Brain microvascular endothelial cell (primary cell): ENCODE measurements around the gene MT1E.

Experiments used
- DNase-seq: peaks from one replicate; pipeline ENCODE4 v3.0.0-alpha.2; 2020
- H3K27ac ChIP-seq: fragments of 250-450 bp; sonication (Bioruptor Pico); 2 replicates; pipeline ENCODE4 v1.5.1; 2020; ENCODE audit warnings: mild to moderate bottlenecking, moderate library complexity
- H3K27me3 ChIP-seq: fragments of 250-450 bp; sonication (Bioruptor Pico); replicated peaks from 2 replicates; pipeline ENCODE4 v1.5.1; 2020; ENCODE audit warnings: mild to moderate bottlenecking
- H3K36me3 ChIP-seq: fragments of 250-450 bp; sonication (Bioruptor Pico); replicated peaks from 2 replicates; pipeline ENCODE4 v1.5.1; 2020; ENCODE audit warnings: mild to moderate bottlenecking
- H3K4me3 ChIP-seq: 2 replicates; pipeline ENCODE4 v1.5.1; 2011; ENCODE audit warnings: low read depth, mild to moderate bottlenecking, control low read depth, low read length, moderate library complexity
- in situ Hi-C: cut with HindIII; loops from 2 replicates; pipeline ENCODE4 v1.10.0; 2017; ENCODE audit warnings: low sequenced_read_pairs, low pct_ligation_motif_present
- TF ChIP-seq, protein P1 (sequence below): IDR thresholded peaks from 2 replicates; pipeline ENCODE4 v1.5.1; 2011; ENCODE audit warnings: low read depth, mild to moderate bottlenecking, moderate library complexity, low read length, control low read depth, inconsistent platforms; ENCODE audit errors: missing control alignments

MT1E gene

DNA sequence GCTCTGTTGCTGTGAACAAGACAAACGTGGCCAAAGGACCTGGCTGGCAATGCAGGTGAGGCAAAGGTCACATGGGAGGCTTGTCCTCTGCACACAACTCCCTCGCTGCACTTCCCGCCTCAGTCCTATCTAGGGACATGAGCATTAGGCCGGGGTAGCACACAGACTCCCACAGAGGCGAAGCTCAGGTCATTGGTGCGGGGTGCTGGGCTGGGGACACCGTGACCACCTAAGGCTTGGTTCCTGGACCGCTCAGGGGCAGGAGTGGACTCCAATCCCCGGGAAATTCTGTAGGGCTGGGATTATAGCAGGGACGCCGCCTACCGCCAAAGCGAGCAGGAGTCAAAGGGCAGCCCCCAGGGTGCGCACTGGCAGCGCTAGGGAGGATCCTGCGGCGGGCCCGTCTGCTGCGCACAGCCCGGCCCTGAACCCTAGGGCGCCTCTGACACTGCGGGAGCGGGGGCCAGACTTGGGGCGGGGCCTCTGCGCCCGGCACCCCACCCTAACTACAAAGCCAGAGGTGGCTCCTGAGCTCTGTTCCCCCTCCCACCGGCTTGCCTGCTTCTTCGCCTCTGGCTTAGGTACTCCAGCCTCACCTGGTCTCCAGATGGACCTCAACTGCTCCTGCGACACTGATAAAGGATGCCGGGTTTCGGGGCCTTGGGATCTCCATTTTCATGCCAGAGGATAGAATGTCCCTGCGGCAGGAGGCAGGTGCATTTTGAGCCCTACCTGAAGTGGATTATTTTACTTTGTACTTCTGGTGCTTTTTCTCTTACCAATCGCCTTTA is 22.3 kb downstream of the MT1E start:
- TF ChIP-seq, protein P1, sequence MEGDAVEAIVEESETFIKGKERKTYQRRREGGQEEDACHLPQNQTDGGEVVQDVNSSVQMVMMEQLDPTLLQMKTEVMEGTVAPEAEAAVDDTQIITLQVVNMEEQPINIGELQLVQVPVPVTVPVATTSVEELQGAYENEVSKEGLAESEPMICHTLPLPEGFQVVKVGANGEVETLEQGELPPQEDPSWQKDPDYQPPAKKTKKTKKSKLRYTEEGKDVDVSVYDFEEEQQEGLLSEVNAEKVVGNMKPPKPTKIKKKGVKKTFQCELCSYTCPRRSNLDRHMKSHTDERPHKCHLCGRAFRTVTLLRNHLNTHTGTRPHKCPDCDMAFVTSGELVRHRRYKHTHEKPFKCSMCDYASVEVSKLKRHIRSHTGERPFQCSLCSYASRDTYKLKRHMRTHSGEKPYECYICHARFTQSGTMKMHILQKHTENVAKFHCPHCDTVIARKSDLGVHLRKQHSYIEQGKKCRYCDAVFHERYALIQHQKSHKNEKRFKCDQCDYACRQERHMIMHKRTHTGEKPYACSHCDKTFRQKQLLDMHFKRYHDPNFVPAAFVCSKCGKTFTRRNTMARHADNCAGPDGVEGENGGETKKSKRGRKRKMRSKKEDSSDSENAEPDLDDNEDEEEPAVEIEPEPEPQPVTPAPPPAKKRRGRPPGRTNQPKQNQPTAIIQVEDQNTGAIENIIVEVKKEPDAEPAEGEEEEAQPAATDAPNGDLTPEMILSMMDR, result no peak

DNA sequence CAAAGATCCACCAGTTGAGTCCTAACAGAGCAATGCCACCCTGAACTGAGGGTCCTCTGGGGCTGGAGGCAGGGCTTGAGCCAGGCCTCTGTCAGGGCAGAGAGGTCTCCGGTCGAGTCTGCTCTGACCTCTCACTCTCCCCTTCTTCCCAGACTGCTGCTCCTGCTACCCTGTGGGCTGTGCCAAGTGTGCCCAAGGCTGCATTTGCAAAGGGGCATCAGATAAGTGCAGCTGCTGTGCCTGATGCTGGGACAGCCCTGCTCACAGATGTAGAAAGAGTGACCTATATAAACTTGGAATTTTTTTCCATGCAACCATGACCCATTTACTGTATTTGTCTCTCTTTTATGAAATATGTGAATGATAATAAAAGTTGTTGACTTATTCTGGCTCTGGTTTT is 23.7 kb downstream of the MT1E start:
- H3K27ac ChIP-seq, result no peak overlapping the region
- no peak for DNase-seq
- TF ChIP-seq, protein P1, result no peak
- H3K4me3 ChIP-seq, result no peak overlapping the region
- in situ Hi-C loops, result no loop called here
- peaks cover 22% of the 10 kb centered on the region for H3K27me3 ChIP-seq
- no peaks in the 10 kb centered on the region for H3K36me3 ChIP-seq

More for the DNA sequence above, 22.3 kb downstream of the MT1E start:
- Histone ChIP-seq H3K27me3 (peaks cover 26% of the 10 kb centered on the region), H3K4me3 (no peak overlapping the region), H3K27ac (no peak overlapping the region), H3K36me3 (no peaks in the 10 kb centered on the region)
- no peak for DNase-seq
- in situ Hi-C loops, result no loop called here

DNA sequence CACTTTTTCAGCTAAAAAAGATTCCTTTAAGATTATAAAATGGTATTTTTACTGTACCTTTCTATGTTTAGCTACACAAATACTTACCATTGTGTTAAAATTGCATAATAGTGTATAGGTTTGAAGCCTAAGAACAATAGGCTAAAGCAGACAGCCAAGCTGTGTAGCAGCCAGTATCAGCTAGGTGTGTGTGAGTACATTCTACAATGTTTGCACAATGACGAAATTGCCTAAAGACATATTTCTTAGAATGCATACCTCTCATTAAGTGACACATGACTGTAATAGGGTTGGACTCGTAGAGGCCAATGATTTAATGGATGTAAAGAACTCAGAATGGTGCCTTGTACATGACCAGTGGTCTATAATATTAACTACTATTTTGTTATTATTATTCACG is 24.2 kb downstream of the MT1E start:
- DNase-seq, result no peak
- Histone ChIP-seq H3K36me3 (no peaks in the 10 kb centered on the region), H3K4me3 (no peak overlapping the region), H3K27ac (no peak overlapping the region), H3K27me3 (peaks cover 22% of the 10 kb centered on the region)
- in situ Hi-C loops, result no loop called here
- TF ChIP-seq, protein P1, result no peak

DNA sequence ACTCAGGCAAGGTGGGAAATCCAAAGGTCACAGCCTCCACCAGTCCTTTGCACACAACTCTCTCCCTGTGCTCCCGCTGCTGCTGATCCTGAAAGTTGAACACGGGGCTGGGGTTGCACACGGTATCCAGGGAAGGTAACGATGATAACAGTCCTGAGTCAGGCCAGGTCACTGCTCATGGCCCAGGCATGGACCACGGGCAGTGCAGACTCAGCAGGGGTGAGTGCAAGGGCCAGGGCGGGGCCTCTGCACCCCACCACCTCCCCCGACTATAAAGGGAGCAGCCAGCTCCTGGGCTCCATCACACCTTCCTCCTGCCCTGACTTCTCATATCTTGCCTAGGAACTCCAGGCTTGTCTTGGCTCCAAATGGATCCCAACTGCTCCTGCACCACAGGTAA is 26.0 kb downstream of the MT1E start, which contains the start of gene MT1B:
Gene MT1B, plus strand, starts transcription at position 301 of the 400 bp plus-strand sequence. Its CDS starts 68 bp downstream, at position 369.
- H3K27me3 ChIP-seq, result peaks cover 22% of the 10 kb centered on the region

DNA sequence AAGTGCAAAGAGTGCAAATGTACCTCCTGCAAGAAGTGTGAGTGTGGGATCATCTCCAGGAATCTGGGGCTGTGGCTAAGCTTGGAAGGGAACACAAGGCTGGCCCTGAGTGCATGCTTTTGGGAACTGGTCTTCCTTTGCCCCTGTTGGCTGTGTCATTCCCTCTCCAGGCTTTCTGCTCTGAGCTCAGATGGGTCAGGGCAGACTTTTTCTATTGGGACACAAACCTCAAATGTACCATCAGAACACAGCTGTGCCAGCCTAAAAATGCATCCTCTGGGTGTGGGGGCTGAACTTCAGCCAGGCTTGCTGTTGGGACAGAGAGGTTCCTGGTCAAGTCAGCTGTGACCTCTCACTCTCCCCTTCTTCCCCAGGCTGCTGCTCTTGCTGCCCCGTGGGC is 27.0 kb downstream of the MT1E start:
- peaks cover 14% of the 10 kb centered on the region for H3K27me3 ChIP-seq

More for the DNA sequence above, 26.0 kb downstream of the MT1E start, which contains the start of gene MT1B:
- H3K36me3 ChIP-seq, result no peaks in the 10 kb centered on the region
- no peak within 1 kb of the TSS for H3K4me3 ChIP-seq
- no peak within 1 kb of the TSS for H3K27ac ChIP-seq
- in situ Hi-C loops, result no loop called here
- TF ChIP-seq, protein P1, result no peak
- DNase-seq, result no peak

More for the DNA sequence above, 27.0 kb downstream of the MT1E start:
- in situ Hi-C loops, result no loop called here
- Histone ChIP-seq H3K36me3 (no peaks in the 10 kb centered on the region), H3K27ac (no peak overlapping the region), H3K4me3 (no peak overlapping the region)
- TF ChIP-seq, protein P1, result no peak
- DNase-seq, result no peak
